Skeletal muscle cell (primary cell): Measurements from ENCODE around the gene ZSWIM7.

Source experiments
- DNase-seq: peaks from one replicate; pipeline ENCODE4 v3.0.0-alpha.2; 2010; ENCODE audit warnings: low read depth
- H3K4me3 ChIP-seq: 2 replicates; pipeline ENCODE4 v1.5.1; 2011; ENCODE audit warnings: low read depth, mild to moderate bottlenecking, control low read depth, low read length, moderate library complexity

The ZSWIM7 gene, protein sequence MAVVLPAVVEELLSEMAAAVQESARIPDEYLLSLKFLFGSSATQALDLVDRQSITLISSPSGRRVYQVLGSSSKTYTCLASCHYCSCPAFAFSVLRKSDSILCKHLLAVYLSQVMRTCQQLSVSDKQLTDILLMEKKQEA

DNA sequence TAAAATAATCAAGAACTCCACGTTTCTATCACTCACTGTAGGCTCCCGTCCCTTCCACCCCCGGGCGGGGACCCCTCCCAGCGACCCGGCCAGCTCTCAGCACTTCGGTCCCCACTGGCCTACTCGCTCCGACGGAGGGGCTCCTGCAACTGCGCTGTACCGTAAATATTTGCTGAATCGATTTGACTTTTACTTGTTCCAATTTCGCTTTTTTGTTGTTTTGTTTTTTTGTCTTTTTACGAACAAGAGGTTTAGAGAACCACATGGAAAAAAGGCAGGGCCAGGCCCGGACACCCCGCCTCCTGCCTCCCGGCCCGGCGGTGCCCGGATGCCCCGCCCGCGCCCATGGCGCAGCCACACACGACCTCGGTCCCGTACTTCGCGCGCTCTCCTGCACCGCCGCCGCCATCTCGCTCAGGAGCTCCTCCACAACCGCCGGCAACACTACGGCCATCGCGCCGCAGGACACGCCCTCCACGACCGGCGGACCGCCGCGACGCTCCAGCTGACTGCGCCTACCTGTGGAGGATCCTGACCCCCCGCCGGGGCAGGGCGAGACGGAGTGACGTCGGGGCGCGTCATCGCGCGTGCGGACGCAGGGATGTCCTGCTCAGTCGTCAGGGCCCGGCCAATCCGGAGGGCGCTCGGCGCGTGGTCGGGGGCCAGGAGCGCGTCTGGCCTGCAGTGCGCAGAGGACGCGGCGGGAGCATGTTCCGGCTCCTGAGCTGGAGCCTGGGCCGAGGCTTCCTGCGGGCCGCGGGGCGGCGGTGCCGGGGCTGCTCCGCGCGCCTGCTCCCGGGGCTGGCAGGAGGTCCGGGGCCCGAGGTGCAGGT lies at the start of gene ZSWIM7, which contains the start of gene TTC19:
Gene ZSWIM7, minus strand, starts transcription at position 564 of the 833 bp plus-strand sequence. Its CDS starts 110 bp downstream, at position 454.
Gene TTC19, plus strand, starts transcription at position 684 of the 833 bp plus-strand sequence. Its CDS starts 25 bp downstream, at position 709.
- peak within 1 kb of the TSS; percentile 82 for H3K4me3 ChIP-seq
- DNase-seq: peak; percentile 83

DNA sequence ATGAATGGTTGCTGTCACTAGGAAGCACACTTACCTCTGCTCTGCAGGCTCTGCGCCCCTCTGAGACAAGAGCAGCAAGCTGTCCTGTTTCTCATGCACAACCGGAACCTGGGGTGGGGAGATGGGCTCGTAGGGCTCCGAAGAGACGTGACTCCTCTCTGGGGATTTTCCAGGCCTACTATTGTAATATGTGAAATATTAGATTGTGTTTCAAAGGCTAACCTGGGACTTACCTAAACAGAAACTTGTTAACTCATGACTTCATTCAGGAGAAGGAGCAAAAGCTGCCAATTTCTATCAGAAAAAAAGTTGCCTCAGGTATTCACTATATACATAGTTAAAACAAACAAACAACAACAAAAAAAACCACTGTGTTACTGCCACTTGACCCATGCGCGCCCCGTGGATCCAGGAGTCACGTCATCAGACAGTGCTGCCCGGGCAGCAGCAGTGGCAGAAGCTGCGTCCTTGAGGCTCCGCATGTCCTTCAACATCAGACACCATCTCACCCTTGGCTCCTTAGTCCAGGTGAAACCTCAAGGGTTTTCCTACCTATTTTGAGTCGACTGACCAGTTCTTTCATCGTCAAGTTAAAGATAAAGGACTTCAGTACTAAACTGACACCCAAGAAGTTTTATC lies 49.4 kb upstream of the ZSWIM7 start:
- DNase-seq: no peak
- H3K4me3 ChIP-seq: no peak overlapping the region

DNA sequence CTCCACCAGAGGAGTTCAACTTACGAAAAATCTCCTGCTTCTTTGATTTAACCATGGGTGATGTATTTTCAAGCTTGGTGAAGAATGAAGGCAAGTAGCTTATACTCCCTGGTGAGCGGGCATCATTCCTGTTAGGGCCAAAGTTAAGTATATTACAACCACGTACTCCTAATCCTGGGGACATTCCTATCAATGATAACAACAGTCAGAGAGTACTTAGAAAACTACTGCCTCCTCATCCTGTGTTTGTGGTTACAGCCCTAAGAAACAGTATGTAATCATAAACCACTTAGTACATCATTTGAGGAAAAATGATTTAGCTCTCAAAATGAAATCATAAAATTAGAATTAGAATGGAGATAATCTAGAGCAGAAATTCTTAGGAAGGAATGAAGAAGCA lies 47.5 kb upstream of the ZSWIM7 start:
- DNase-seq: no peak

DNA sequence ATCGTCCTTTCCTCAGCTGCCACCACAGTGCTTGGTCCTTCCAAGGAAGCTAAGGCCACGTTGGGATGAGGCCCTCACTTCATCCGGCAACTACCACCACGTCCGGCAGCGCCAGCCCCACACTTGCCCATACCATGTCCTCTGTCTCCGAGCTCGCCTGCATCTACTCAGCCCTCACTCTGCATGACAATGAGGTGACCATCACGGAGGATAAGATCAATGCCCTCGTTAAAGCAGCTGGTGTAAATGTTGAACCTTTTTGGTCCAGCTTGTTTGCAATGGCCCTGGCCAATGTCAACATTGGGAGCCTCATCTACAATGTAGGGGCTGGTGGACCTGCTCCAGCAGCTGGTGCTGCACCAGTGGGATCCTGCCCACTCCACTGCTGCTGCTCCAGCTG lies 45.0 kb upstream of the ZSWIM7 start:
- DNase-seq: no peak
- H3K4me3 ChIP-seq: no peak overlapping the region

More for the DNA sequence above, 47.5 kb upstream of the ZSWIM7 start:
- H3K4me3 ChIP-seq: no peak overlapping the region

DNA sequence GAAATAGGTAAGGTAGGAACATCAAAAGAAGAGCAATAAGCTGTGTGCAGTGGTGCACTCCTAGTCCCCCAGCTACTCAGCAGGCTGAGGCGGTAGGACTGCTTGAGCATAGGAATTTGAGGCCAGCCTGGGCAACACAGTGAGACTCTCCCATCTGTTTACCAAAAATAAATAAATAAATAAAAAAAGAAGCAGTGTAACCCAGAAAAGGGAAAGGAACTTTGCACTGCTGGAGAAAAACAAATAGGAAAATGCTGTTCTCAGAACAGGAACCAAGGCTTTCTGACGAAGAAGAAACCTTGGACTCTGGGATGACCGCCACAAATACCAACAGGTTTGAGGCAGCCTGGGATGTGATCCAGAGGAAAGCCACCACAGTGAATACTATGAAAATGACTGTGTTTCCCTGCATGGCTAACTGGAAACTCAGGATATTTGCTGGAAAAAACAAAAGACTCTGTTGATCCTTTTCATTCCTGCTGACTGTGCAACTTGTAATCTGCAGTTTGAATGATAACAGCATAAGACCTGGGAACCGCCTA lies 41.3 kb upstream of the ZSWIM7 start:
- no peak overlapping the region for H3K4me3 ChIP-seq
- no peak for DNase-seq

DNA sequence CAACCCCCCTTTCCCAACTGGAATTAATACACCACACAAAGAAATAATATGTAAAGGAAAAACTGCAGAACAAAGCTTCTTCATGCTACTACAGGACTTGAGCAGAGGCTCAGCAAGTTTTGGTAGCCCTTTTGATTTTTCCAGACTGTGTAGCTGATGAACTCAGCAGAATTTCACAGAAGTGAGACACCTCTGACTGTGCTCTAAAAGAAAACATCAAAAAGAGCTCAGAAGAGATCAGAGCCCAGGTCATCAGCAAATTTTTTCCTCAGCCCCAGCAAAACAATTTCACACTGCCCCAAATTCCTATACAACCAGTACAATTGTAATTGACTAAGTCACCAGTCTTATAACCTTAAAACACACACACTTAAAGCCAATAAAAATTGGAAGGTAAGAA lies 38.1 kb upstream of the ZSWIM7 start:
- no peak for DNase-seq
- H3K4me3 ChIP-seq: no peak overlapping the region

DNA sequence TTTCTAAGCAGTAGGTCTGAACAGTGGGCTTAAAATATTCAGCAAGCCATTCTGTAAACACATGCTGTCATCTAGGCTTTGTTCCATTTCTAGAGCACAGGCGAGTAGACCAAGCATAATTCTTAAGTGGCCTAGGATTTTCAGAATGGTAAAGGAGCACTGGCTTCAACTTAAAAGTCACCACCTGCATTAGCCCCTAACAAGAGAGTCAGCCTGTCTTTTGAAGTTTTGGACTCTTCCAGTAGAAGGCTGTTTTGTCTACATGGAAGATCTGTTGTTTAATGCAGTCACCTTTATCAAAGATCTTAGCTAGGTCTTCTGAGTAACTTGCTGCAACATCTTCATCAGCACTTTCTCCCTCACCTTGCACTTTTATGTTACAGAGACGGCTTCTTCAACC lies 36.8 kb upstream of the ZSWIM7 start:
- no peak for DNase-seq
- H3K4me3 ChIP-seq: no peak overlapping the region

DNA sequence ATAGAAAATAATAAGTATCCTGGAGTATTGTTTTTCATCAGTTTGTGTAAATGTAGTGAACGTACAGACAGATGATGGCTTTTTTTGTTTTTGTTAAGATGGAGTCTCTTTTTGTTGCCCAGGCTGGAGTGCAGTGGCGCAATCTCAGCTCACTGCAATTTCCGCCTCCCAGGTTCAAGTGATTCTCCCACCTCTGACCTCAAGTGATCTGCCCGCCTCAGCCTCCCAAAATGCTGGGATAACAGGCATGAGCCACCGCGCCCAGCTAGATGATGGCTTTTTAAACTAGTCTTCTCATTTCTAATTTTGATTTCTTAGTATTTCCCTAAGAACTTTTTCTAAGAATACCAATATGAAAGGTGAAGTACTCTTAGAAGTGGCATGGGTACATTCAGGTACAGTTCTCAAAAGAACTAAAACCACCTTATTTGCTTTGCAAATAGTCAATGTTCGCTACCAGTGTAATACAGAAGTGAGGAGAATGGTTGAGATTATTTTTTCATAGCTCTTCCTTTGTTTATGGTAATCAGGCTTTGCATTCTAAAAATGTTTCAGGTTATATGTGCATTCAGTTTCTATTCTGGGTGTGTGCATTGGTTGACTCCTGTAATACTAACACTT lies 34.3 kb upstream of the ZSWIM7 start:
- H3K4me3 ChIP-seq: no peak overlapping the region
- DNase-seq: no peak

DNA sequence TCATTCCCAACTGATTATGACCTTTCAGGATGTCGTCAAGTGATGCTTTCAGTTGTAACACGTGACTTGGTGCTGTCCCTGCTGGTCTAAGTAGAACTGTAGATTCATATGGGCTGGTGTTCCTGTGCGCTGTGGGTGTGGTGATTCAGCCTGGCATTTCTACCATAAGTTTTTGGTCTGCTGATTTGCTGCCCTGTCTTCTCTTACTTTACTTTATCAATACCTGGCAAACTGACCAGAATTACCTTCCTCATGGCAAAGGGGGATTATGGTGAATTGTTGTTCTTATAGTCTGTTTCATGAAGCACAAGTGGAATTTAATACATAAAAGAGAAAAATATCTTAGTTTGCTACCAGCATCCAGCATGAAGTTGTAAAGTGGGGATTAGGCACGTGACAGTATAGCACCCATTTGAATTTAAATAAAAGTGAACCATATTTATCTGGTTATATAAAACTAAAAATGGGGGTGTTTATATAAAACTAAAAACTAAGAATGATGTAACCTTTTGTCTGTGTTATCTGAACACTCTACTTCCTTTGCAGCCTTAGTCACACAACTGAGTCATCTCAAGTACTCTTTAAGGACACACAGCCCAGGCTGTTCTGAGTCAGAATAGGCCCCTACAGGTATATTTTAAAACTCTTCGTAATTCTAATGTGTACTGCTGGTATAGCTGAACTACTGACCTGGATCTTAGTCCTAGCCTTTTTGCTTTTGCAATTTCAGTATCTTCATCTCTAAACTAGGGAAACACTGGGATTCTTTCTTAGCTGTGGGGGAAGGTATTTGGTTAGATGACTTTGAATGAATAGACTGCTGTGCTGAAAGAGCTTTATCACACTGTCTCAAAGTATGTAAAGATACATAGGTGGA lies 28.4 kb upstream of the ZSWIM7 start:
- DNase-seq: peak; percentile 75
- H3K4me3 ChIP-seq: no peak overlapping the region

DNA sequence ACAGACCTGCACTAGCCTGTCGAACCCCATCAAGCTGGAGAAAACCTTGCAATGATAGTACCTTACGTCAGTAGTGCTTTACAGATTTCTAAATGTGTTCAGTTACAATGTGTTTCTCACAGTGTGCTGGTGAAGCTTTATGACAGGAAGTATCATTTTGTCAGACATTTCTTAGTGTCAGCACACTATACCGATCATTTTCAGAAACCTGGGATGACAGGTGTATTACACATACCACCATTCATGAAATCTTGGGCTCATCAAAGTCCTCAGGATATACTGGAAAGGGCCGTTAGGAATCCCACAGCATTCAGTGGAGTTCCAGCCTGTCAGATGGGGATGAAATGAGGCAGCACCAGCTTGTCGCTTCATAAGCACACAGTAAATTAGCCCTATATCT lies 27.4 kb upstream of the ZSWIM7 start:
- no peak overlapping the region for H3K4me3 ChIP-seq
- DNase-seq: no peak

DNA sequence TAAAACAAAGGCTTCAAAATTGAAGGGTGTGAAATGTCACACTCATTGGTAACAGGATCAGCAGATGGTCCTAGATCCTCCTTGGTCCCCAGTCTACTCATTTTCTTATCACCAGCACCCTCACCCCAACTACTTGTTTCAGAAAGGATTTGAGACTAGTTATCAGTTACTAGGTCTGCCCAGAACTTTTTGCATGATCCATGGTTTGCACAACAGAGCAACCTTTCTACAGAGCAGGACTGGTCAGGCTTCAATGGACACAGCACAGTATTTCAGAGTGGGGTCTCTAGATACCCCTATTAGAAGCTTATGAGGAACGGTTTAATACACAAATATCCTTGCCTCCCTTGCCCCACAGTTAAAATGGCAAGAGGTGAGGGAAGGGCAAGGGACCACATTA lies 25.7 kb upstream of the ZSWIM7 start:
- no peak for DNase-seq
- H3K4me3 ChIP-seq: no peak overlapping the region

DNA sequence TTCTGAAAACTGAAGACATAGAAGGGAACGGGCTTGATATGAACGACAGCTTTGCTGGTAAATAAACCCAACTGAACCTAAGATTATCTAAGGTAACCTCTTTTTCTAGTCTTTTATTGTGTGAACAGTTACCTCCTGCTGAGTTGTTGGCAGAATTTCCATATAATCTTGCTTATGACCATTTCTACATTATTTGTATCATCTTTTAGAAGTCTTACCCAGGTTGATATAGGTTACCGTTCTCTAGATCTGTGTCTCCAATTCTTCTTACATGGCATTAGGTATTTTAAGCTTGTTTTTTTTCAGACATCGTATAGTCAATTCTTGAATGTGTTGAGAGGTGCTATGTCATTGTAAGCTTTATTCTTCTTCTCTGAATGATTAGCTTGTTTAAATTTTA lies 24.4 kb upstream of the ZSWIM7 start:
- no peak overlapping the region for H3K4me3 ChIP-seq

DNA sequence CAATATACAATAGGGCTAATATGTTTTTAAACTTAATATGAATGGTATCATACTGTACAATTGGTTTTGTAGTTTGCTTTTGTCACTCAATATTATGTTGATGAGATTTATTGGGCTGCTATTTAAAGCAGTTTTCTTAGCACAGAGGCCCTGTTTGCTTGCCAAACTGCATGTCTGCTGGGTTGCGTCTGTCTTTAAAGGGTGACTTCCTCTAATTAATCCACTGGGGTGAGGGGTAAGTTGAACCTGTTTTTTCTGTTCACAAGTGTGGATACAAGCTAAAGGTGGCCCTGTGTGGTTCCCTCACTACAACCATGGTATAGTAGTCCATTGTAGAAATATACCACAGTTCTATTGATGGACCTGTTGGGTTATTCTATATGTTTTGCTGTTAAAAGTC lies 19.8 kb upstream of the ZSWIM7 start:
- H3K4me3 ChIP-seq: no peak overlapping the region
- DNase-seq: no peak

More for the DNA sequence above, 24.4 kb upstream of the ZSWIM7 start:
- DNase-seq: no peak

DNA sequence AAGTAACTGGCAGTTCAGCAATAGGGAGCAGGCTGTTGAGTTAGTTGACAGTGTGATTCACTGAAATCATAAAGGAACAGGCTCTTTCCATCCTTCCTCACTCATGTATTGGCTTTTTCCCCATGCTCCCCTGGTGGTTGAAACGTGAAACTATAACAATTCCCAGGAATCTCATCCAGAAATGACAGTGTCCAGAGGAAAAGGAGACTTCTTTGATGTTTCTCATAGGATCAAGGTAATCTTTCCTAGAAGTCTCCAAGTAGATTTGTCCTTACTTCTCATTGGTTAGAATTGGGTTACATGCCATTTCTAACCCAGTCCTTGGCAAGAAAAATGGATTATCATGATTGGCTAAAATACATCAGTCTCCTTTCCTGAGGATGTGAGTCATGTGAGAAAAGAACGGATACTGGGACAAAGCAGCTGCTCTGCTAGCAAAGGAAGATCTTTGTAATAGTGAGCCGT lies 14.5 kb upstream of the ZSWIM7 start:
- H3K4me3 ChIP-seq: no peak overlapping the region
- DNase-seq: peak; percentile 58

DNA sequence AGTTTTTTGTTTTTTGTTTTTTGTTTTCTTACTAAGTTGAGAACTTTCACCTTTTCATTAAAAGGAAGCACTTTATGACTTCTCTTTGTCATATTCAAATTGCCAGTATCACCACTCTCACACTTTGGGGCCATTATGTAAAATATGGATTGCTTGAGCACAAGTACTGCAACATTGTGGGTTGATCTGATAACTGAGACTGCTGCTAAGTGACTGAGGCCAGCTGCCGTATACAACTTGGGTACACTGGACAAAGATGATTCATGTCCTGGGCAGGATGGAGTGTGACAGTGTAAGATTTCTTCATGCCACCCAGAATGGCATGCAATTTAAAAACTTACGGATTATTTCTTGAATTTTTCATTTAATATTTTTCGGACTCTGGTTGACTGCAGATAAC lies 7.9 kb upstream of the ZSWIM7 start:
- H3K4me3 ChIP-seq: no peak overlapping the region
- no peak for DNase-seq

DNA sequence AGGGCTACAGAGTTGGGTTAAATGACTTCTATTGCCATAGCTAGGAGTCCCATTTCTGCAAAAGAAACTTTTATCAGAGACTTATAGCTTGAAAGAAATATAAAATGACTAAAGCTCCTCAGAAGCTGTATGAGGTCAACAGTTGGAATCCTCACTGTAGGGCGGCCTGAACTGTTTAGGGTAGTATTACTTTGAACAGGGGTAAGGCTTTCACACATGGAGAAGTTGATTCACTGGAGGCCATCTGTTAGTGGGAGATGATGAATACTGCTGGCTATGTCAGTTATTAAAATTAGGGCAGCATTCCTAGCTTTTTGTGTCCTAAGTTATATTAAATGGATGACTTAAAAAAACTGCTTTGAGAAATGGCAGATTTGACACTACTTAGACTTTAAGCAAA lies 6.1 kb upstream of the ZSWIM7 start:
- no peak for DNase-seq
- H3K4me3 ChIP-seq: no peak overlapping the region

DNA sequence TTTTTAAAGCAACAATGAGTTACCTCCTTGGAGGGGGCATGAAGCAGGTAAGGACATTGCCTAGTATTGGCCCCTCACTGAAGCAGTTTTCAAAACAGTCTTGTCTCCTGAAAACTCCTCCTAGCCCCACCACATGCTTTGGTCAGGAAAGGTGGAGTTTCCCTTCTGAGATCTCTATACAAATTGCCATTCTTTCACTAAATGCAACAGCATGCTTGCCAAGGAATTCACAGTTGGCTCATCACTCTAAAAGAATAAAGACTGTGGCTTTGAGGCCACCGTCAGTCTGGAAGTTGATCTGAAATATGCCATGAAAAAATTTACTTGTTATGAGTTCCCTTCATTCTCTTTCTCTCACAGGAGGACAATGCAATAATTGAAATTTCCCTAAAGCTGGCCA lies 4.3 kb upstream of the ZSWIM7 start:
- DNase-seq: no peak
- H3K4me3 ChIP-seq: no peak overlapping the region

DNA sequence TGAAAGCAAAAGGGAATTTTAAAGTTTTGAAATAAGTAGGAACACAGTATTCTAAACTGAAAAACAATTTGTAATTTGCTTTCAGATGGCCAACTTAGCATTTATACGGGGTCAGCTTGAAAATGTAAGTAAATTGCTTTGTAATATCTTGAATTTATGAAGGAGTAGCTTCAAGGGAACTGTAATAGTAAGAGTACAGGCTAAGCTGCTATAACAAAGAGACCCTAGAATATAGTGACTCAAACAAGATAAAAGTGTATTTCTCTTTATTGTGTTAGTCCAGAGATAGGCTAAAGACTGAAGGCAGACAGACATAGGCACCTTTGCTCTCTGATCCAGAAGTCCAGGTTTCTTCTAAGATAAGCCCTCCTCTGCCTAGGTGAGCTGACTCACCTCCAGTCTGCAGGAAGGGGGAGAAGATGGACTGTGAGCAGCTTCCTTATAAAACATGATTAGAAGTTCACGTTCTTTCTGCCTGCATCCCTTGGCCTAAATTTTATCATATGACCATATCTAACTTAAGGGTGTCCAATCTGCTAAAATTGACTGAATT lies 3.3 kb upstream of the ZSWIM7 start:
- H3K4me3 ChIP-seq: no peak overlapping the region
- DNase-seq: no peak
